SK-N-MC (cell line): ENCODE measurements around the gene MPPE1.

Experiments
- DNase-seq: peaks from one replicate; pipeline ENCODE4 v3.0.0-alpha.2; 2011; ENCODE audit warnings: low read depth, low spot score
- H3K27ac ChIP-seq: fragments of 200-600 bp; sonication (generic); 2 replicates; pipeline ENCODE4 v1.5.1; 2016; ENCODE audit warnings: mixed run types
- H3K36me3 ChIP-seq: fragments of 200-600 bp; sonication (generic); 2 replicates; pipeline ENCODE4 v1.6.1; 2017; ENCODE audit warnings: antibody characterized with exemption, low read length, mixed read lengths; ENCODE audit not compliant: insufficient read depth
- H3K4me3 ChIP-seq: fragments of 200-600 bp; sonication (generic); 2 replicates; pipeline ENCODE4 v1.5.1; 2016
- H3K9ac ChIP-seq: fragments of 200-600 bp; sonication (generic); 2 replicates; pipeline ENCODE4 v1.8.0; 2017; ENCODE audit warnings: mixed run types, mixed read lengths; ENCODE audit not compliant: insufficient read length
- H3K9me3 ChIP-seq: fragments of 200-600 bp; sonication (generic); 2 replicates; pipeline ENCODE4 v1.6.1; 2017; ENCODE audit warnings: low read depth, mild to moderate bottlenecking, antibody characterized with exemption, low read length, moderate library complexity, mixed read lengths
- EZH2 ChIP-seq: fragments of 200-600 bp; sonication (generic); IDR thresholded peaks from one replicate; pipeline ENCODE4 v1.6.1; 2017; ENCODE audit warnings: antibody characterized with exemption
- FOXP2 ChIP-seq: optimal IDR thresholded peaks from 2 replicates; pipeline ENCODE3; 2011; ENCODE audit warnings: mild to moderate bottlenecking, moderate library complexity; ENCODE audit not compliant: insufficient read depth; ENCODE audit errors: extremely low read length, control extremely low read depth
- POLR2AphosphoS5 ChIP-seq: IDR thresholded peaks from 2 replicates; pipeline ENCODE4 v1.6.1; 2012; ENCODE audit warnings: mild to moderate bottlenecking, low read depth, low read length, borderline replicate concordance

Gene MPPE1

GRCh38 chr18:11845654-11846053, 62.5 kb downstream of the MPPE1 start:
- Histone ChIP-seq H3K9ac (no peak overlapping the region), H3K36me3 (no peaks in the 10 kb centered on the region), H3K9me3 (no peaks in the 10 kb centered on the region), H3K27ac (no peak overlapping the region), H3K4me3 (no peak overlapping the region)
- TF ChIP-seq POLR2AphosphoS5 (no peak), FOXP2 (no peak), EZH2 (no peak)
- DNase-seq = no peak

DNA sequence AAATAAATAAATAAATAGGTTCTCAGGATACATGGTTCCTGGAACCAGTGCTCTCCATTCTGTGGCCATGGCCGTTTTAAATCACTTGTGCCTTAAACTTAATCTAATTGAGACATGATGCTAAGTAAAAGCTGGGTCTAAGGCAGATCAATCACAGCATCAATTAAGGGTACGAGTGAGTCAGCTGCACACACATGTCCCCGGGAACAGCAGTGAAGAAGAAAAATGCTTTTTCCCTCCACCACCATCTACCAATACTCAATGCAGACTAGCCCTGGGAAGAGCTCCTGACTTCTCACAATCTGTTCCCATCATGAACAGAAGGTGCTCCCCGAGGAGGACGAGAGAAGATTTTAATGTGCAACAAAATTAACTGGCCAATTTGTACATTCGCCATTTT, 63.7 kb downstream of the MPPE1 start:
- Histone ChIP-seq H3K36me3 (no peaks in the 10 kb centered on the region), H3K9me3 (no peaks in the 10 kb centered on the region), H3K9ac (no peak overlapping the region), H3K27ac (no peak overlapping the region), H3K4me3 (no peak overlapping the region)
- TF ChIP-seq FOXP2 = no peak
- TF ChIP-seq POLR2AphosphoS5 = no peak
- TF ChIP-seq EZH2 = no peak
- DNase-seq = no peak

DNA sequence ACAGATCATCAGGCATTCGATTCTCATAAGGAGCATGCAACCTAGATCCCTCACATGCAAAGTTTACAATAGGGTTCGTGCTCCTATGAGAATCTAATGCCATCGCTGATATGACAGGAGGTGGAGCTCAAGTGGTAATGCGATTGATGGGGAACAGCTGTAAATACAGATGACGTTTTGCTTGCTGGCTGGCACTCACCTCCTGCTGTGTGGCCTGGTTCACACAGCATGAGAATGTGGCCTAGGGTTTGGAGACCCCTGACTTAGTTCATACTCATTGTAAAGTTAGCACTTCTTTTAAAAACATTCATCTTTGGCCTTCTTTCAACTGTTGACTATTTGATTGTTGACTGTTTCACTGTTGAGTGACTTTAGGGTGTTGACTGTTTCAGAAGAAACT, 65.6 kb downstream of the MPPE1 start:
- Histone ChIP-seq H3K27ac (no peak overlapping the region), H3K9me3 (no peaks in the 10 kb centered on the region), H3K4me3 (no peak overlapping the region), H3K9ac (no peak overlapping the region), H3K36me3 (no peaks in the 10 kb centered on the region)
- no peak for DNase-seq
- TF ChIP-seq POLR2AphosphoS5 (no peak), EZH2 (no peak), FOXP2 (no peak)

GRCh38 chr18:11840493-11840892, 67.6 kb downstream of the MPPE1 start:
- Histone ChIP-seq H3K27ac (no peak overlapping the region), H3K36me3 (no peaks in the 10 kb centered on the region), H3K9me3 (no peaks in the 10 kb centered on the region), H3K4me3 (no peak overlapping the region), H3K9ac (no peak overlapping the region)
- DNase-seq = no peak
- TF ChIP-seq EZH2 = no peak
- TF ChIP-seq POLR2AphosphoS5 = no peak
- TF ChIP-seq FOXP2 = no peak

DNA sequence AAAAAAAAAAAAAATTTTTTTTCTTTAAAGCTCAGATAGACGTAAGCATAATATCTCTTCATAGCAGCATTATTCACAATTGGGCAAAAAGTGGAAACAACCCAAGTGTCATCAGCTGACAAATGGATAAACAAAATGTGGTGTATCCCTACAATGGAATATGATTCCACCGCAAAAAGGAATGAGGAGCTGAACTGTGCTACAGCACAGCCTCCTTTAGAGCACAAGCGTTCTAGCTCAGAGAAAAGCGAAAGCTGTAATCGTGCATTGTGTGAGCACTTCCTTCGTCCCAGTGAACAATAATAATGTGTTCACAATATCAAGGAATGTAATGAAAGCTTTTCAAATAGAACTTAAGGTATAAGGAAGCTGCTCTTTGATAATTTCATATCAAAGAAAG, 68.6 kb downstream of the MPPE1 start:
- Histone ChIP-seq H3K27ac (no peak overlapping the region), H3K9me3 (no peaks in the 10 kb centered on the region), H3K9ac (no peak overlapping the region), H3K4me3 (no peak overlapping the region), H3K36me3 (no peaks in the 10 kb centered on the region)
- TF ChIP-seq FOXP2 (no peak), POLR2AphosphoS5 (no peak), EZH2 (no peak)
- DNase-seq = no peak

DNA sequence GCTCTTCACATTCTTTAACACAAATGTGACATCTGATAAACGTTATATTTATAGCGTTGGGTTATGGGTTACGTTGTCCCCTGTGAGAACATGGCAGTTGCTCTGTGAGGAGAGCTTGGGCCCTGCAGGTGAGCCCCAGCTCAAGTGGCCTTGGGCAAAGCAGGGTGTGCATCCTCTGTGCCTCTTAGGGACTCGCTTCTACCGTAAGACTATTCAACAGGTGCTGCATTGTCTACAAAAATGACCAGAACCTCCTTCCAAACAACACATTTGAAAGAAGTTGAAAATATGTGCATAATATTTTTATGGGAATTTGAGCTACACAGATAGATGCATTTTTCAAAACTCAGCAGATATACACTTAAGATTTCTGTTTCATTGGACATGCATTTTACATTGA, 73.3 kb downstream of the MPPE1 start:
- Histone ChIP-seq H3K36me3 (no peaks in the 10 kb centered on the region), H3K4me3 (no peak overlapping the region)
- DNase-seq = no peak

More for the DNA sequence above, 73.3 kb downstream of the MPPE1 start:
- Histone ChIP-seq H3K9me3 (no peaks in the 10 kb centered on the region), H3K9ac (no peak overlapping the region), H3K27ac (no peak overlapping the region)
- no peak for TF ChIP-seq FOXP2
- no peak for TF ChIP-seq POLR2AphosphoS5
- TF ChIP-seq EZH2 = no peak
